NCI-H146 treated with DMSO at 0.1 percent for 48 hours (cell line): ENCODE data around the gene MIER1.
"Not testable (repeated sequence)": the region's sequence is repeated elsewhere in the genome, so short reads cannot be mapped to it uniquely, and the experiment has no call there.

Source experiments
- DNase-seq: peaks from one replicate; lab custom pipeline; 2025; ENCODE audit not compliant: unreplicated experiment; lab: John Stamatoyannopoulos, UW

Gene MIER1

DNA sequence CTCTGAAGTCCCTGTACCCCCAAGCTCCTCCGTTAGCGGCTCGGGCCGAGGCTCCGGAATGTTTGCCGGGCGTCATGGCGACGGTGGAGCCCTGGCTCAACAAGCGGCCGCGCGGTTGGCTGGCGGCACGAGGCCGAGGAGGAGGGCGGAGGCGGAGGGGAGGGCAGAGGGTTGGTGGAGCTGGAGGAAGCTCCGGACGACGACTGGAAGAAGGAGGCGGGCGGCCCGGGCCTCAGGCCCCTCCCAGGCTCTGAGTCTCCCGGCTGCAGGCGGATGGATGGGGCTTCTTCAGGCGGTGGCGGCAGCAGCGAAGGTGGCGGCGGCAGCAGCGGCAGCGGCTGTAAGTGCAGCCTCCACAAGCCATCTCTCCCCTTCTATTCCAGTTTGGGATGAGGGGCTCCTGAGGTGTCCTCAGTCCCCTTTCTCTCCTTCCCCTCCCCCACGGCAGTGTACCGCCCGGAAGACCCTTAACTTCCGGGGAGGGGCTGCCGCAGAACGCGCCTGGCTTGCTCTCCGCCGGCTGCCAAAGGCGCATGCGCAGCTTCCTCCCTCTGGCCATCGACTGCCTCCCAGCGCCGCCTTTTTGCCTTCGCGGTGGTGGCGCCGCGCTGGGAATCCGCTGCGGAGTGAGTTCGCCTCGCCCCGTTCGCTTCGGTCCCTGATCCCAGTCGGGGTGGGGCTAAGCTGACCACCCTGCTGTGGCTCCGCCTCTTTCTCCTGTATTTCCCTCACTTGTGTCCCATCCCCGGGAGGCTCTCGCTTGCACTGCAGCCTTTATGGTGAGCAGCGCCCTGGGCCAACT, at the start of gene MIER1, which contains the start of gene DNAI4:
TSS of gene MIER1 (plus strand) at position 235 of the 802 bp plus-strand sequence. CDS start at position 274, 39 bp downstream.
TSS of gene DNAI4 (minus strand) at position 101 of the 802 bp plus-strand sequence. CDS start at position 76, 25 bp downstream.
- DNase-seq, result peak; percentile 95

DNA sequence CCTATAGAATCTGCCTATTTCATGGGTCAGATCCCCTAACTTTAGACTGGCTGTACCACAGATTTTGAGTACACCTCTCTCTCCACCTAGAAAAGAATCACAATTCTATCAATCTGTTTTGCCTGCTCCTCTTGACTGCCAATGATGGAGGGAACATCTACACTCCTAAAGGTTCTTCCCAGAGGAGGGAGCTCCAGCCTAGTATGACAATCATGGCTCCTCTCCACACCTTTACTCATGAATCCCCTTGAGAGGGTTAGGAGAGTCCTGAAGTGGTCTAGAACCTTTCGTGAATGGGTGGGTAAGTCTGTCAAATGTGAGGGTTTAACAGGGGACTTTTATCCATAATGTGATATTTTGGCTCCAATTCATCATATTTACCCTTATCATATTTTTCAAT, 48.1 kb upstream of the MIER1 start:
- DNase-seq, result no peak

DNA sequence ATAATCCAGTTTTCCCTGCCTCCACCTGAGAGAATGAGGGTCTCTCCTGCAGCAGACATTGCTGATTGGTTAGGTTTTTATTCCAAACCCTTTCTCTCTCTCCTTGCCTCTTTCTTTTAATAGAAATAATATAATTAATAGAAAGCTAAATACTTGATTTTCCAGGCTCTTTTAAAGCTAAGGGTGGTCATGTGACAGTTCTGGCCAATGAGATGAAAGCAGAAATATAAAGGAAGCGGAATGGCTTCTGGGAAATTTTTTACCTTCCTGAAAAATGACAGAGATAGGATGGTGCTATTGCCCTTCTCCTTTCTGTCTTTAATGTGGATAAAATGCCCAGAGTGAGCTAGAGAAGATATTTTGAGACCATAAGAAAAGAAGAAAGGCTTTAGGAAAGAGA, 35.8 kb upstream of the MIER1 start:
- no peak for DNase-seq

DNA sequence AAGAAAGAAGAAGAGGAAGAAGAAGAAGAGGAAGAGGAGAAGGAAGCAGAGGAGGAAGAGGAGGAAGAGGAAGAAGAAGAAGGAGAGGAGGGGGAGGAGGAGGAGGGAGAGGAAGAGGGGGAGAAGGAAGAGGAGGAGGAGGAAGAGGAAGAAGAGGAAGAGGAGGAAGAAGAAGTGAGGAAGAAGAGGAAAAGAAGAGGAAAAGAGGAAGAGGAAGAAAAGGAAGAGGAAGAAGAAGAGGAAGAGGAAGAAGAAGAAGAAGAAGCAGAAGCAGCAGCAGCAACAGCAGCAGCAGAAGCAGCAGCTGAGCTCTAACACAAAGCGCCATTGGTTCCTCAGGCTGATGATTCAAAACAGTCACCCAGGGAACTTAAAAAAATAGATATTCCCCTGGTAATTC, 34.2 kb upstream of the MIER1 start:
- DNase-seq, result no peak

DNA sequence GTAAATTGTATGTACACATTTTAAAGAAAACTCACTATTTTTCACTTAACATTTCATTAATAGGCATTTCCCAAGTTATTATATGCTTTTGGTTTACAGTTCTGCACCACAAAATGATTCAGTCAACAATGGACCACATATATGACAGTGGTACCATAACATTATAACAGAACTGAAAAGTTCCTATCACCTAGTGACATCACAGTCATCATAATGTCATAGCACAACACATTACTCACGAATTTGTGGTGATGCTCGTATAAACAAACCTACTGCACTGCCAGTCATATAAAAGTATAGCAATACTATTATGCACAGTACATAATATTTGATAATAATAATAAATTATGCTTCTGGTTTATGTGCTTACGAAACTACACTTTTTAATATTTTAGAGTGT, 31.1 kb upstream of the MIER1 start:
- no peak for DNase-seq

DNA sequence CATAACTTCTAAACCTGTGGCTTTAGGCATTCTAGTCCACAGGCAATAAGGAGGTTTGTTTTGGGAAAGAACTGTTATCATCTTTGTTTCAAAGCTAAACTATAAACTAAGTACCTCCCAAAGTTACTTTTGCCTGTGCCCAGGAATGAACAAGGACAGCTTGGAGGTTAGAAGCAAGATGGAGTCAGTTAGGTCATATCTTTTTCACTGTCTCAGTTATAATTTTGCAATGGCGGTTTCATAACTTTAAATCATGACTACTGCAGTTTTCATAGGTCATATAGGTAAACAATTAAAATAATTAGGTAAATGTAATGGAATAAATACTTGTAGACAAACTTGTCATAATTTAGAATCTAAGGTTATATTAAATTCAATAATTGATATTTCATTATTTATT, 9.6 kb upstream of the MIER1 start:
- DNase-seq, result not testable (repeated sequence)

DNA sequence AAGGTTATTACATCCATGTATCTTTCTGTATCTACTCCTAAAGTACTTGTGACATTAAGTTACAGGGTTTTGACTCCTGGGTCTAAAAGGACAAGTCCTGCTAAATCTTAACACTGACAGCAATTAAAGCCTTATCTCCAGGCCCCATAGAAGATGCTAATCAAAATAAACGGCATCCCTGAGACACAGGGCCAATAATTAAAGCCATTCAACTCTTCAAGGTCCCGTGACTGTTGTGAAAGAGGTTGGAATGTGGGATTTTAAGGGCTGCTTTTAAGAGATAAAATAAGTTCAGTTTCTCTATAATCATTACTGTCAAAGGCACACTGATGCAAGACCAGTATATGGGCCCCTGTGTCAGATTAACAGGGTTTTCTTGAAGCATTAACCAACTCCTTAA, 8.5 kb upstream of the MIER1 start:
- no peak for DNase-seq

DNA sequence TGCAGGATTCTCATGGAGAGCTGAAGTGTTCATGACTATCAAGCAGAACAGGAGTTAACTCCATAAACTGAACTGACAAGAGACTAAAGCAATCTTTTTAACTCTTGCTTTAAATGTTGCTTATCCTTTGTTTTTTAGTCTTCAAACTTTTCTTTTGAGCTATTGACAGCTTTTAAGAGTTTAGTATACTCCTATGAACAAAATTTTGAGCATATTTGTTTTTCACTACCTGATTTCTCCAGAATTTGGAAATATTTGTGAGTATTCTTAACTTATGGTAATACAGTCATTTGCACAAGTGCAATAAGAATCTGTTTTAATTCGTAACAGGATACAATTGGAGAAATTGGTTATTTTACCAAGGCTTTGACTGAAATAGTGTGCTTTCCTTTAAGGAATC, 7.3 kb upstream of the MIER1 start:
- DNase-seq, result no peak

DNA sequence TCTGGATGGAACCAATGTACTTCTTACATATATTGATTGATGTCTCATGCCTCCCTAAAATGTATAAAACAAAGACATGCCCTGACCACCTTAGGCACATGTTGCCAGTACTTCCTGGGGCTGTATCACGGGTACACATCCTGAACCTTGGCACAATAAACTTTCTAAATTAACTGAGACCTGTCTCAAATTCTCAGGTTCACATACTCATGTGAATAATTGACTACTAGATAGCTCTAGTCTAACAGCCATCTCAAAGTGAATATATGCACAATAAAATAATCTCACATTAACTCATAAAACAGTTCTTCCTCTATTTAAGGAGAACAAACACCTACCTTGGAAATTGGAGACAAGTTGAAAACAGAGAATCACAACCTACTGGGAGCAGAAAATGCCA, 5.7 kb upstream of the MIER1 start:
- no peak for DNase-seq

DNA sequence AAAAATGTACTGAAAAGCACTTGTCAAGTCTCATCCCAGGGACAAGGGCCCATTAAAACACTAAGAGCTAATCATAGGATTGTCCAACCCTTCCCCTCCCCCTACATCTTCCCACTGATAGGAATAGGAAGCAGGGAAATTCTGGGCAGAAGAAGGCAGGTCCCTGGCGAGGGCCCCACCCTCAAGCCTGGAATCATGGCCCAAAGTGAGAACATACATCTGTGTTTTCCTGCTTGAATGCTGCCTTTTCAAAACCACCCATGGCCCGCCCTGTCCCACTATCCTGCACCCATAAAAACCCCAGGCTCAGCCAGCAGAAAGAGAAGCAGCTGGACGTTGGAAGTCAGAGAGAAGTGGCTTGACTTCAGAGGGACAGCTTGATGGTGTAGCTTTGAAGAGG, 5.0 kb upstream of the MIER1 start:
- DNase-seq, result no peak

DNA sequence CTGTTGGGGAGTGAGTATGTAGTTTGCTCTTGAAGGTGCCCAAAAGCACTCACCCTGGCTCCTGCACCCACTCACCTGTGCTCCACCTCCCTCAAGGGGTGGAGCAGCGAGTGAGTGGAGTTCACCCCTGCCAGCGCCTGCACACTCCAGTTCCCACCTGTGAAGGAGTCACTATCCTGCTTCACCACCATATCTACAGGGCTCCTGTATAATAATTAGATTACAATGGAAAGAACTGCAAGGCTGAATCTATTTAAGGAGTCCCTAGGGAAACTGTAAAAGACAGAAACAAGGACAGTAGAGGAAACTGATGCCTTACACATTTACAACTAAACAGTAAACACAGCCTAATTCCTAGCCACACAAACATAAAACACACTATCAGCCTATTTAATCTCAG, 4.2 kb upstream of the MIER1 start:
- DNase-seq, result no peak

DNA sequence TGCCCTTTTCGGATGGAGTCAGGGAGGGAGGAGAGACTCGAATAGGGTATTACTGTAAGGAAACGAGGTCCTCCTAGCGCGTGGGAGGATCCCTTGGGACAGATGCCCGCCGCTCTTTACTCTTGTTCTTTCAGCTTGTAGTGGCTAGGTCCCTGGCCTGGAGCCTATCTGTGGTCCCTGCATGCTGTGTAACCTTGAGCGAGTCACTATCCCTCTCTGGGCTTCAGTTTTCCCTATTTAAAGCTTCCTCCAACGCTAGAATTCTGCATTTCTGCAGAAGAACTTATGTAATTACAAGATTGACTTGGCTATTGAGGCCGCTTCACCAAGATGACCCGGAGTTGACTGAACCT, 744 bp downstream of the MIER1 start:
- no peak for DNase-seq

DNA sequence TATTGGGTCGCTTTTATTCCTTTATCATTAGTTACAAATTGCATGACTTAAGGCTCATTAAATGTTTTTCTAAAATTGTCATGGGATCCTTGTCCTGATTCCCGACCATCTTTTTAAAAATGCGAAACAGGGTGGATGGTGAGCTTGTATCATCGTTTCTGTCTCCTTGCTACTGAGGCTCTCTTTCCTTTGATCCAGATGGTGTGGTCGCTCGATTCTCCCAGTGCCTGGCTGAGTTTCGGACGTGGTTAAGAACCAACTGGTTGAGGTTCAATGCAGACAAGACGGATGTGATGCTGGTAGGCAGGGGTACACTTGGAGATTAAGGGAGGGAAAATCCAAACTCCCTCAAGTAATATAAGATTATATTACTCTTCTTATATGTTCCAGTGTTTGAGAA, 1.2 kb downstream of the MIER1 start:
- DNase-seq, result no peak

DNA sequence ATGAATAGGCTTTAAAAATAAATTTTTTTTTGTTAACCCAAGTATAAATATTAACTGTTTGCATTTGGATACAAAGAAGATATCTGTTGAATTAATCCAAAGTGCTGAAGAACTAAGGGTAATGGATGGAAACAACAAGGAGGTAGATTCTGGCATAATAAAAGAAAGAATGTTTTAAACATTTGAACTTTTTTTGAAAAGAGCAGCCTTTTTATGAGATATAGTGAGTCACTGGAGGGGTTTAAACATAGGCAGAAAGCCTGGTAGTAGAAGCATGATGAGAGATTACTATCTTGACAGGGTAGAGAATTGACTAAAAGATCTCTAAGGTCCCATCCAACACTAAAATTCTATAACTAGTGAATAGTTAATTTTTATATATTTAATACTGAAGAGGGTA, 2.7 kb downstream of the MIER1 start:
- DNase-seq, result no peak

DNA sequence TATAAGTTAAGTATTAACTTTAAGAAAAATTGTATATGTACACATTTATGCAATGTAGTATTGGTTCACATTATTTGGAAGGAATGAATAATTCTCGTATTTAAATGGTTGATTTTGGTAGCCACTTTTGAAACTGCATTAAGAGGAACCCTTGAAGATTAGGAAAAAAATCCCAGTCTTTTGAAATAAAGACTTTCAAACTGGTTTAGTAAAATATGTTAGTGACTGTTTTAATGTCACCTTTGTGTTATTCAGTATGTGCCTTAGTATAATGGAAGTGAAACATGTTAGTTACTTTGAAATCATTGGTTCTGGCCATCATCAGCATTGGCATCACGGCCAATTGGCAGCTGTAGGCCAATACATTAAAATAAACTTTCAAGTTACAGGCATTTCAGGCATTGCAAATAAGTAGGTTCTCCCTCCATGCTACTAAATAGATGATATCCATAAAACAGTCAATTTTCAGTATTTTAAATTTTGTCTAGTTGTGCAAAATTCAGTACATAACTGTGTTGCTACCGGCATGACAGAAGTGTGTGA, 4.4 kb downstream of the MIER1 start:
- no peak for DNase-seq

DNA sequence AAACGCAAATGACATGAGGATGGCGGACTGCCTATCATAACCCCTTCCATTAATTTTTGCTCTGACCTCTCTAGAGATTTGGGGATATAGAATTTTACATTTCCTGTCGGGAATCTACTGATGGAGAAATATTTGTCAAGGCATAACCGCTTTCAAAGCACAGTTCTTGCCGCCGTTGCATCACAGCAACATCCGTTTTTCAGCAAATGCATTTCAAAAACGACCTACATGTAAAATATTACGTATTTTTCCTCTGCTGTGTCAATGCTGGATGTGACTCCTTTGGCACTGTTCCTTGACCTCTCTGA, 4.9 kb downstream of the MIER1 start:
- no peak for DNase-seq

DNA sequence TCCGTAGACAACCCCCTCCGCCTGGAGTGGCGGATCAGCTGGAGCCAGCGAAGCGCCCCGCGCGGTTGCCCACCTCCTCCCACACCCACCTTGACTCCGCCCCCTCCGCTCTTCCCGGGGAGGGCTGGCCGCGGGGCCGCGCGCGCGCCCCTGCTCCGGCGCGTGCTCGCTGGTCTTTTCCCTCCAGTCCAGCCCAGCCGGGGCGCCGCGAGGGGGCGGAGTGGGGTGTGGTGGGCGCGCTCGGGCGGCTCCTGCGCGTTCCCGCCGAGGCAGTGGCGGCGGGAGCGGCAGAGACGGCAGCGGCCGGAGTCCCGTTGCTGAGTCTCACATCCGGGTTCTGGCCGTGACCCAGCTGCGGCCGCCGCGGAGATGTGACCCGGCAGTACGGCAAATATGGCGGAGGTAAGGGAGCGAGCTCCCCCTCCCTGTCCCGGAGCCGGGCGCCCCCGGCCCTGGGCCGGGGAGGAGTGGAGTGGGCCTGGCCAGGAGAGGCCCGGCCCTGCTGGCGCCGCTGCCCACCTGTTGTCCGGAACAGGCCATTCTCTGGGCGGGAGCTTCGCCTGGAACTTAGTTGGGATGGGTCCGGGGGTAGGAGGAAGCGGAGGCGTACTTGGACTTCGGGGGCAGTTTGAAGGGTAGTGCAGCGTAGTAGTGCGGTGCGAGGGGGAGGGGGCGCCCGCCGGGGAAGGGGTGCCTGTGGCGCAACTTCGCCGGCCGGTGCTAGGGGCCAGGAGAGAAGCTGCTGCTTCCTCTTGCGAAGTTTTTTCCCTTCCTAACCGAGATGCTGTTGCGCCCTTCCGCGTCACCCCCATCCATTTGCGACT, 5.4 kb downstream of the MIER1 start:
- peak; percentile 83 for DNase-seq

DNA sequence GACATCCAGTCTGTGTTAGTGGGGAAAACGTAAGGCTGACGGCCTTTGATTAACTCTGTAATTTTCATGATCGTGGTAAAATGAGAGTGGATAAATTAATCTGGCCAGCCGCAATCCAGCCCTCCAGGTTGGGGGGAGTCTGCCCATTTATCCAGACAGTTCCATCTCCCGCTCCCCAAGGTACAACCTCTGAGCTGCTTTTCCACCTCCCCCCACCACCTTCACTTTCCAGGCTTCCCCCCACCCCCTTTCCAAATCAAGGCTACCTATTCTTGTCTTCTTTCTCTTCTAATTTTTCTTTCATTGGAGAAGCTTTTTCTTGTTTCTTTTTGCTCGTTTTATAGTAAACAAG, 6.0 kb downstream of the MIER1 start:
- no peak for DNase-seq

DNA sequence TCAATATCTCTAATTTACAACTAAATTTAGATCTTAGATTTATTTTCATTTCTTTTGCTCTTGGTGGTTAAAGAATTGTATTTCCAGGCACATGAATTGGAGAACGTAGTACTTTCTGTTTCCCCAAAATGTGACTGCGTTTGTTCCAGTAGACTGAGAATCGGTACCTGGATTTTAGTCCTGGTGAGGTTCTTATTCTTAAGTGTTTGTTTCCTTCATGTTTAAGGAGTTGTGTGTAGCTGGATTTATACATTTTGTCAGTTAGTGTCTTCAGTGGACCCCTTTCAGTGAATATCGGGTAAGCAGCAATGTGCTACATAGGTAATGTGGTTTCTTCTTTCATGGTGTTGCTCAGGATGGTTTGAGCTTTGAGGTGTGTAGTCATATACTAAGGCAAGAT, 6.8 kb downstream of the MIER1 start:
- DNase-seq, result no peak

DNA sequence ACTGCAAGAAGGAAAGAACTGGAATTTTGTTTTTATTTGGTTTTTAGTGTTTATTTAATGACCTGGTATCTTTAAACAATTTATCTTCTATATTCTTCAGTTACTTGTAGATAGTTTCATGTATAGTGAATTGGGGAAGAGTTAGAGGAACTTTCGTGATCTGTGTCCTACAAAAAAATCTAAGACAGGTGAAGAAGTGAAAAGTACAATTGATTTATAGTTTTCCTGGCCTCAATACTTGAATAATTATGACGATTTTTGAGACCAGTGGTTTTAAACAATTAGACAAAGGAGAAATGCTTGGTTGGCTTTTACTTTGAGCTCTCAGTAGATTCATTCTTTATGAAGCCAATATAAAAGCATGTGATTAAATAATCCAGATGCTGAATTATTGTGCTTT, 7.5 kb downstream of the MIER1 start:
- DNase-seq, result no peak

DNA sequence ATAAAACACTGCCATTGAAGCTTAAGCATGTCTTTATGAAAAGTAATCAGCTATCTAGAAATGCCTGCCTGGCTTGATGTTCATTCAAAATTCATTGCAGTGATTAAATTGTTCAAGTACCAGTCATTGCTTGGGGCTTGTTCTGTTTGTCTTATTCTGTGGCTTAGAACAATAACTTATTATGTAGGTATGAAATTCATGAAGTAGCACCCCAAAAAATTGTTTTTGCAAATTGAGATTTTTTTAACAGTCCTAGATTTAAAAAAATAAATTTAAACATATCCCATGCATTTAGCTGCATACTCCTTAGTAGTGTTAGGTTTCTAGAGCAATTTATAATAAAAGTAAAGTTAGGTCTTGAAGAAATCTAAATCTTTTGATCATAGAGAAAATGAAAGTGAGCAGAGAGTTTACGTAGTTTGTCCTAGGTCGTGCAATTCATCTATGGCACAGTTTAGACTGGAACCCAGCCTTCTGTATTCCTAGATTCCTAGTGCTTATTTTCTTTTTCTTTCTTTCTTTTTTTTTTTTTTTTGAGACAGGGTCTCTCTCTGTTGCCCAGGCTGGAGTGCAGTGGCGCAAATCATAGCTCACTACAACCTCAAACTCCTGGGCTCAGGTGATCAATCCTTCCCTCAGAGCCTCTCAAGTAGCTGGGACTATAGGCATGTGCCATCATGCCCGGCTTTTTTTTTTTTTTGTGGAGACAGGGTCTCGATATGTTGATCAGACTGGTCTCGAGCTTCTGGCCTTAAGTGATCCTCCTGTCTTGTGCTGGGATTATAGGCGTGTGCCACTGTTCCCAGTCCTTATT, 9.3 kb downstream of the MIER1 start:
- DNase-seq, result no peak
